HEK293T (cell line): Measurements from ENCODE around the gene CHCHD10.

Experiments
- ARNT ChIP-seq: fragments of 450-650 bp; IDR thresholded peaks from 2 replicates; pipeline ENCODE4 v1.6.1; 2017; ENCODE audit warnings: mild to moderate bottlenecking
- FOXK2 ChIP-seq: fragments of 450-650 bp; IDR thresholded peaks from 2 replicates; pipeline ENCODE4 v1.6.1; 2016; ENCODE audit warnings: mild to moderate bottlenecking
- FOXM1 ChIP-seq: fragments of 450-650 bp; IDR thresholded peaks from 2 replicates; pipeline ENCODE4 v1.6.1; 2017; ENCODE audit warnings: mild to moderate bottlenecking, borderline replicate concordance
- L3MBTL2 ChIP-seq: fragments of 450-650 bp; conservative IDR thresholded peaks from 2 replicates; pipeline ENCODE4 v1.6.1; 2016; ENCODE audit warnings: mild to moderate bottlenecking
- TARDBP ChIP-seq: fragments of 450-650 bp; IDR thresholded peaks from 2 replicates; pipeline ENCODE4 v1.6.1; 2016

DNA sequence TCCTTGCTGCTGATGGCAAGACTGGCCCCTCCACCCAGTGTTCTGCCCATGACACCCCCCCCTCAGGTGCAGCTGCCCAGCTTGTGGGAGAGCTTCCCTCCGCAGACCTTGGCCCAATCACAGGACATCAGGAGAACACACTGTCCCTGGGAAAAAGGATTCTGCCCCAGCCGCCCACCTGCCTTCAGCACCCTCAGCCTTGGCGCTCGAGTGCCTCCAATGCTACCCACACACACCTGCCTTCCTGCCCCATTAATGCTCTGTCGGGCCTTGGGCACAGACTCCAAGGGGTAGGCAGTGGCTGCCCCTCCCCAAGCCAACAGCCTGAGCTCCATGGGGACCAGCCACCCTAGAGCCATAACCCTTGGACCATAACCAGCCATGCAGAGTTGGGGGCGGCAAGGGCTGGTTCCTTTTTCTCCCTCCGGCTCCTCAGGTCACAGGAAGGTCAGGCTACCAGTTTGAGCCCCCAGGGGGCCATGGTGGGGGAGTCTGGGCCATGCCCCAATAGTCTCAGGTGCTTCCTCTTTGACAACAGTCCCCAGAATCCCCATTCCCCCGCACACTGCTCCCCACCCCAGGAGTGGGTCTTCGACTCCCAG is 15.6 kb downstream of the CHCHD10 start:
- TF ChIP-seq TARDBP (no peak), FOXK2 (no peak), ARNT (no peak), FOXM1 (no peak), L3MBTL2 (no peak)
